HG03103 (cell line): ENCODE measurements around the gene NPAS3.

Experiments used
- ATAC-seq: cut with Tn5 transposase; IDR thresholded peaks from one replicate; pipeline ENCODE4 v1.9.1; 2021; ENCODE audit warnings: low read depth; ENCODE audit not compliant: unreplicated experiment

Gene NPAS3

GRCh38 chr14:33009673-33010072 is 71.0 kb downstream of the NPAS3 start:
- no peak for ATAC-seq

GRCh38 chr14:33010495-33010894 is 71.8 kb downstream of the NPAS3 start:
- ATAC-seq, result no peak

- ATAC-seq, result no peak
Observed at GRCh38 chr14:33014710-33015109, 76.0 kb downstream of the NPAS3 start.

- ATAC-seq, result no peak
Observed at GRCh38 chr14:33016613-33017012, 77.9 kb downstream of the NPAS3 start.

- ATAC-seq, result no peak
Observed at GRCh38 chr14:33017016-33017415, 78.3 kb downstream of the NPAS3 start.

GRCh38 chr14:33019346-33019745 is 80.7 kb downstream of the NPAS3 start:
- ATAC-seq, result no peak

- ATAC-seq, result no peak
Observed at GRCh38 chr14:33026850-33027430, 88.3 kb downstream of the NPAS3 start.

GRCh38 chr14:33029511-33029910 is 90.8 kb downstream of the NPAS3 start:
- no peak for ATAC-seq

- ATAC-seq, result no peak
Observed at GRCh38 chr14:33030386-33030785, 91.7 kb downstream of the NPAS3 start.

- ATAC-seq, result no peak
Observed at GRCh38 chr14:33035416-33036194, 96.9 kb downstream of the NPAS3 start.

GRCh38 chr14:33039311-33039710 is 100.6 kb downstream of the NPAS3 start:
- ATAC-seq, result no peak

- ATAC-seq, result no peak
Observed at GRCh38 chr14:33040372-33041140, 101.9 kb downstream of the NPAS3 start.

- ATAC-seq, result no peak
Observed at GRCh38 chr14:33042591-33042990, 103.9 kb downstream of the NPAS3 start.

- ATAC-seq, result no peak
Observed at GRCh38 chr14:33045760-33046159, 107.1 kb downstream of the NPAS3 start.

- ATAC-seq, result no peak
Observed at GRCh38 chr14:33052943-33053342, 114.3 kb downstream of the NPAS3 start.

- no peak for ATAC-seq
Observed at GRCh38 chr14:33056213-33056612, 117.5 kb downstream of the NPAS3 start.

- ATAC-seq, result no peak
Observed at GRCh38 chr14:33057585-33057984, 118.9 kb downstream of the NPAS3 start.

- no peak for ATAC-seq
Observed at GRCh38 chr14:33061667-33062325, 123.1 kb downstream of the NPAS3 start.

- ATAC-seq, result no peak
Observed at GRCh38 chr14:33062476-33062875, 123.8 kb downstream of the NPAS3 start.

GRCh38 chr14:33062881-33063280 is 124.2 kb downstream of the NPAS3 start:
- ATAC-seq, result no peak

GRCh38 chr14:33063521-33063920 is 124.8 kb downstream of the NPAS3 start:
- no peak for ATAC-seq
